GM18873 (cell line): ENCODE measurements around the gene PKN2.
A peak's percentile ranks its signal among the peaks of the same experiment; 100 is the strongest.
"Not testable (repeated sequence)": the region's sequence is repeated elsewhere in the genome, so short reads cannot be mapped to it uniquely, and the experiment has no call there.

Source experiments
- ATAC-seq: cut with Tn5 transposase; IDR thresholded peaks from one replicate; pipeline ENCODE4 v1.9.1; 2021; ENCODE audit warnings: mild to moderate bottlenecking, moderate library complexity, moderate number of reproducible peaks; ENCODE audit not compliant: unreplicated experiment, low FRiP score

The PKN2 gene

GRCh38 chr1:88673446-88673845, 10.6 kb upstream of the PKN2 start:
- ATAC-seq, result no peak

- ATAC-seq, result no peak
These were observed 5.7 kb upstream of the PKN2 start for GRCh38 chr1:88678405-88678804.

GRCh38 chr1:88680471-88680870, 3.6 kb upstream of the PKN2 start:
- ATAC-seq, result no peak

GRCh38 chr1:88680911-88681622, 3.0 kb upstream of the PKN2 start:
- no peak for ATAC-seq

GRCh38 chr1:88684482-88685258, 597 bp downstream of the PKN2 start:
- peak; percentile 29 for ATAC-seq

GRCh38 chr1:88685259-88685620, 1.2 kb downstream of the PKN2 start:
- no peak for ATAC-seq

GRCh38 chr1:88691540-88691939, 7.5 kb downstream of the PKN2 start:
- ATAC-seq, result no peak

GRCh38 chr1:88695781-88696180, 11.7 kb downstream of the PKN2 start:
- ATAC-seq, result no peak

- ATAC-seq, result no peak
These were observed 13.4 kb downstream of the PKN2 start for GRCh38 chr1:88697503-88697902.

GRCh38 chr1:88698140-88698539, 14.1 kb downstream of the PKN2 start:
- ATAC-seq, result no peak

- no peak for ATAC-seq
These were observed 14.7 kb downstream of the PKN2 start for GRCh38 chr1:88698764-88699163.

GRCh38 chr1:88700425-88701013, 16.4 kb downstream of the PKN2 start:
- no peak for ATAC-seq

- ATAC-seq, result peak; percentile 75
These were observed 17.2 kb downstream of the PKN2 start for GRCh38 chr1:88701275-88701674.

- ATAC-seq, result not testable (repeated sequence)
These were observed 17.7 kb downstream of the PKN2 start for GRCh38 chr1:88701793-88702192.

- no peak for ATAC-seq
These were observed 23.9 kb downstream of the PKN2 start for GRCh38 chr1:88708011-88708410.

- not testable (repeated sequence) for ATAC-seq
These were observed 28.8 kb downstream of the PKN2 start for GRCh38 chr1:88712907-88713306.

- not testable (repeated sequence) for ATAC-seq
These were observed 32.5 kb downstream of the PKN2 start for GRCh38 chr1:88716571-88716970.

- ATAC-seq, result no peak
These were observed 38.4 kb downstream of the PKN2 start for GRCh38 chr1:88722492-88722891.

- ATAC-seq, result no peak
These were observed 42.6 kb downstream of the PKN2 start for GRCh38 chr1:88726697-88727096.

- no peak for ATAC-seq
These were observed 43.1 kb downstream of the PKN2 start for GRCh38 chr1:88727205-88727604.

- no peak for ATAC-seq
These were observed 45.2 kb downstream of the PKN2 start for GRCh38 chr1:88729297-88729696.
